Raji (cell line): ENCODE measurements around the gene CHMP5.

Experiments
- POLR2A ChIP-seq: IDR thresholded peaks from 2 replicates; pipeline ENCODE4 v1.6.1; 2011; ENCODE audit warnings: low read depth, low read length, control low read depth; ENCODE audit not compliant: insufficient read depth

Gene CHMP5

DNA sequence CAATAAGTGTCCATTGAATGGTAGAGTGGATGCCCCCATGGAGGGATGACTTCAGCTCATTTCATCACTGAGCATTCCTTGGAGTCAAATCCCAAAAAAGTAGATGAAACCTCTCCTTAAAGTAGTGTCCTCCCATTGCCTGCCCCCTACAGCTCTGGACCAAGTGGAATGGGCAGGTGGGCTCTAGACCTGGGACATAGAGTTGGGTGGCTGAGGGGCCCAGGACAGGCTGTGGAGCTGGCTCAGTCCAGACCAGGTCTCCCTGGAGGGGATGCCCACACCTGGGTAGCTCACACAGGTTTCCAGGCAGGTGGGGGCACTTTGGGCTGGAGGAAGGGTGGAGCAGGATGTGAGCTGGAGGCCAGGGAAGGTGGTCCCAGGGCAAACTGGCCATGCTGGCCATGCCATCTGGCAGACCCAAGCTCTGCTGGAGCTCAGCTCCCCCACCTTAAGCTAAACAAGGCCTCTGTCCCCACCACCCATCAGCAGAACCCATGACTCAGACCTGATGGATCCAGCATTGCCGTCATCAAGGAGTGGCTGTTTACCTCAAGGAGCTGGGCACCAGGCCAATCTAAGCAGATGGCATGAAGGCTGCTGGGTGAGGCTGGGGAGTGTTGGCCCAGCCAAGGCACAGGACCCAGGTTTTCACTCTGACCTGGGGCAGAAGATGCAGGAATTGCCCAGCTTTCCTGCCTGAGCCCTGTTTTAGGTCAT lies 31.1 kb upstream of the CHMP5 start:
- TF ChIP-seq POLR2A: no peak

DNA sequence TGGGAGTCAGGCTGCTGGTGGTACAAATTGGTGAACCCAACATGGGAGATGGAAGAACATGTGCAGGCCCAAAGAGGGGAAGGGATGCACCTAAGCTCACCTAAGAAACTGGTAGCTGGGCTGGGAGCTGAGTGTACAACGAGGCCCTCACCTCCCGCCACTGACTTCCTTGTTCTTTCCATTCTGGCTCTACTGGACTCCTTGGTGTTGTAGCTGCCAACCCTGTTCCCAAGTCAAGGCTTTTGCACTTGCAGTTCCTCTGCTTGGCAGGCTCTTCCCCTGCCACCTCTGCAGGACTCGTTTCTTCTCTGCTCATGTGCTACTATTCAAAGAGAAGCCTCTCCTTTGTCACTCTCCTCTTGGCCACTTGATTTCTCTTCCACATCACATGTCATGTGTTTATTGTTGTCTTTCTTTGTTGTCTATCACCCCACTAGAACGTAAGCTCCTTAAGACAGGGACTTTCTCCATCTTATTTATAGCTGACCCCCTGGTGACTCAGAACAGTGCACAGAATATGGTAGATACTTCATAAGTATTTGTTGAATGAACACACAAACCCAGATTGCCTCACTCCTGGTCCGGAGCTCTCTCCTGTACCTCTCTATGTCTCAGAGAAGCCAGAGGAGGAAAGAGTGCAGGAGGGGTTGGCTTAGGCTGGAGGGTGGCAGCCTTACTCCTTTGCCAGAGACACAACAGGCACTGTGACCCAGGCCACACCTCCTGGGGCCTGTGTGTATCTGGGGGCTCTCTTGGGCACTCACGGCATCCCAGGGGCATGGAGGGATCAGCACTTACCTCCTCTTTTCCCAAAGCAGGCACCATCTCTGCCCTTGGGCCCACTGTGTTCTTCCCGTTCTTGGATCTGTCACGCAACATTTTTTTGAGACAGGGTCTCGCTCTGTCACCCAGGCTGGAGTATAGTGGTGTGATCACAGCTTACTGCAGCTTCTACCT lies 30.1 kb upstream of the CHMP5 start:
- TF ChIP-seq POLR2A: no peak

DNA sequence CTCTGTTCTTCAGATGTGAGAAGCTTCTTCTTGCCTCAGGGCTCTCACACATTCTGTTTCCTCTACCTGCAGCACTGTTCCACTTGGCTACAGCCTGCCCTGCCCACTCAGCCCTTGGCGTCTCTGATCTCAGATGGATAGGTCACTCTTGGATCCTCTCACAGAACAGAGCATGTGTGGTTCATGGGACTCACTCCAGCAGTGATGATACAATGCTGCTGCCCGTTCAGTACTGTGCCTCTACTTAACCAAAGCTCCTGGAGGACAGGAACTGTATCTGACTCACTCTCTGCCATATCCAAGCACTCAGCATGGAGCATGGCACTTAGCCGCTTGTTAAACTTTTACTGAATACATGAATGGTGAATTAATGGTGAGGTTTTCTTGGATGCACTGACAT lies 28.3 kb upstream of the CHMP5 start:
- no peak for TF ChIP-seq POLR2A

DNA sequence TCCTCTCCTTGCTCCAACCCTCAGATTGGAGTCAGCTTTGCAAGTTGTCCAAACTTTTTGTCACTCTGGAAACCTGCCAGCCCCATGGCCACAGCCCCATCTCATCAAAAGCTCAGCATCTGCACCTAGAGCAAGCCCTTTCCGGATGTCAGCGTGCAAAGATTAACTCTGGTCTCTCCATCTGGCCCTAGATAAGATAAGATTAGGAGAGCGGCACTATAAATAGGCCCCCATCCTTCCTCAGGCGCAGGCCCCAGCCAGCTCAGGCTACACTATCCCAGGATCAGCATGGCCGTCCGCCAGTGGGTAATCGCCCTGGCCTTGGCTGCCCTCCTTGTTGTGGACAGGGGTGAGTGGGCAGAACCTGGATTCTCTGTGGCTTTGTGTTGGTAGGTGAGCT lies 24.9 kb upstream of the CHMP5 start, which contains the start of gene SPINK4:
SPINK4 (plus strand) TSS at position 247 of the 400 bp plus-strand sequence; CDS start at position 289, 42 bp downstream.
- no peak for TF ChIP-seq POLR2A

DNA sequence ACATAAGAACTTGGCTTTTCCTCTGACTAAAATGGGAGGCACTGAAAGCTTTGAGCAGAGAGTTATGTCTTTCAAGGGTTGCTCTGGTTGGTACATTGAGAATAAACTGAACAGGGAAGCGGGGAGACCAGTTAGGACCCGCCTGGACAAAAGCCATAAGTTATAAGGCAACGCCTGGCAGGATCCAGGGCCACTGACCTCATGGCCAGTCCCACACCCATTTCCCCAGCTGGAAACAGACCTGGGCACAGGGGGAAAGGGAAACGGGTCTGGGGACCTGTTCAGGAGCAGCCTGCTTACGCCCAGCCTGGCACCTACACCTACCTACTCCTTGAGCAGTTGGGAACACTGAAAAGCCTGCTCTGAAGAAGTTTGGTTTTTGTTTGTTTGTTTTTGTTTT lies 23.6 kb upstream of the CHMP5 start:
- no peak for TF ChIP-seq POLR2A

DNA sequence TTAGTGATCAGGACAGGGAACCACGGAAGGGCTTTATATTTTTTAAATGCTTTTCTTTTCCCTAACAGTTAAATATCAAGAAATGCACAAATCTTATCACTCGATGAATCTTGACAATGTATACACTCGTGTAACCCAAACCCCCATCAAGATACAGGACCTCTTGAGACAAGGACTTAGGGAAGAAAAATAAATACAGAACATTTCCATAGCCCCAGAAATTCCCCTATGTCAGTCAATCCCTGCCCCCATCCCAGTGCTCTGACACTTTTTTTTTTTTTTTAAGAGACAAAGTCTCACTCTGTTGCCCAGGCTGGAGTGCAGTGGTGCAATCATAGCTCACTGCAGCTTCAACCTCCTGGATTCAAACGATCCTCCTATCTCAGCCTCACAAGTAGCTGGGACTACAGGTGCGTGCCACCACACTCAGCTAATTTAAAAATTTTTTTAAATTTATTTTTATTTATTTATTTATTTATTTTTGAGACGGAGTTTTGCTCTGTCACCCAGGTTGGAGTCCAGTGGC lies 22.2 kb upstream of the CHMP5 start:
- no peak for TF ChIP-seq POLR2A

DNA sequence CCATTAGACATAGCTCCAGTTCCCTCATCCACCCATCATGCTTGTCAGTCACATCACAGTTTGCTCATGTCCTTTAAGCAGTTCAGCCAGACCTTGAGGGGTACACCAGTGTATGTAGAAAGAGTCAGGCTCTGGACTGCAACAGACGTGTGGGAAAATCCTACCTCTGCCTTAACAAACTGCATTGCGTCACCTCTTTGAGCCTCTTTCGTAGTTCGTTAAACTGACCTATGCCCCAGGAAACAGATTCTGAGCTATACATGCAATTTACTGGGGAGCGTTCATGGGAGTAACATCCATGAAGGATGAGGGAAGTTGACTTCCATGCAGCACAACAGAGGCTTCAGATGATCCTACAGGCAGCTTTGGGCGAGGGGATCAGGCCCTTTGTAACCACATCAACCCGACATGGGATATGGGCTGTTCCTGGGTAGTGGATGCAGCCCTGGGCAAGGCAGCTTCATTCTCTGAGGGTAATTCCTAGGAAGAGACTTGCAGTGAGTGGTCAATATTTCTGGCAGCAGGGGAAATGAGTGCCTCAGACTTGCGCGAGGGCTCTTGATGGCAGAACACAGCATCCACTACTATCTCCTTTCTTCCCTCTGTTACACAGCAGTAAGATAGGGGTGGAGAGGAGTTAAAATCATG lies 20.6 kb upstream of the CHMP5 start:
- no peak for TF ChIP-seq POLR2A

DNA sequence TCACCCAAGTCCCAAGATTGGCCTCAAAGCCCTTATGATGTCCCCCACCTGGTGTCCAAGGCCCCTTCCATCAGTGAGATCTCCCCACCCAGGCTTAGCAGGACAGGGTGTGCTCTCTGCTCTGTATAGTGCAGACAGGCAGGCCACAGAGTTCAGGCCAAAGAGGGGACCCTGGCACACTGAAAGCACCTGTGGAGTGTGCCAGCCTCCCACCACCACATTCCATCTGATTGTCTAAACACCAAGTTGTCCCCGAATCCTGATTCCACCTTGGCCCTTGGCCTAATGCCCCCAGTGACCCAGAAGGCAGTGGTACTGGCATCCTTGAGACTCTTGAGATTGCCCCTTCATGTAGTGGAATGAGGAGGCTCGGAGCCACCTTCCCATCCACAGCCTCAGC lies 19.5 kb upstream of the CHMP5 start:
- TF ChIP-seq POLR2A: no peak

DNA sequence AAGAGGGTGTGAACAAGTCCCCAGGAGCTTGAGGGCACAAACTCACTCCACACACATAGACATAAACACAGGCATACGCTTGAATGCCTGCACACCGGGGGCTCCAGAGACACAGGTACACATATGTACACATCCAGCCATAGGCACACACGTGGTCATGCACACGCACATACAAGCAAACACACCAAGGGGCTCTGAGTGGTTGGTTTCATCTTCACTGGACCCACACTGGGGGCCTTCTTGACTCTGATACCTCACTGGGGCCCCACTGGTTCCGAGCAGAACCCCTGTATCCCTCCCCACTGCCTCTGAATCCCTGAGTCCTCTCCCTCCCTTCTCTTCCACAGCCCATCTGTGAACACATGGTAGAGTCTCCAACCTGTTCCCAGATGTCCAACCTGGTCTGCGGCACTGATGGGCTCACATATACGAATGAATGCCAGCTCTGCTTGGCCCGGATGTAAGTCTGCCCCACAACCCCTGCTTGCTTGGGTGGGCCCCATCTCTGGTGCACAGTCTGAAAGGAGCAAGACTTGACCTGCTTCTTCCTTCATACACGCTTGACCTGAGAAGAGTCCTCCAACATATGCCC lies 18.5 kb upstream of the CHMP5 start:
- no peak for TF ChIP-seq POLR2A

DNA sequence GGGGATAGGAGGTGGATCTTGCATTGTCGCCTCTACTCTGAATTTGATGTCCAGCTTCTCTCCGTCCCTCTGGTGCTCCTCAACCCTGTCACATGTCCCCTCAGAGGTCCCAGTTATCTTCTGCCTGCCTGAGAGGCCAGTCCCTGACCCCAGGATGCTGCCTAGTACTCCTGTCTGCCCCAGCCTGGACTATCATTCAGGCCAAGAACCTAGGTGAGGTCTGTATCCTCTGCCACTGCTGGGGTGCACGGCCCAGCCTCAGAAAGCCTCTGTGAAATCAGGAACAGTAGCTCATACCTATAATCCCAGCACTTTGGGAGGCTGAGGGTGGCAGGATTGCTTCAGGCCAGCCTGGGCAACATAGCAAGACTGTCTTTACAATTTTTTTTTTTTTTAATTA lies 16.2 kb upstream of the CHMP5 start:
- TF ChIP-seq POLR2A: no peak

DNA sequence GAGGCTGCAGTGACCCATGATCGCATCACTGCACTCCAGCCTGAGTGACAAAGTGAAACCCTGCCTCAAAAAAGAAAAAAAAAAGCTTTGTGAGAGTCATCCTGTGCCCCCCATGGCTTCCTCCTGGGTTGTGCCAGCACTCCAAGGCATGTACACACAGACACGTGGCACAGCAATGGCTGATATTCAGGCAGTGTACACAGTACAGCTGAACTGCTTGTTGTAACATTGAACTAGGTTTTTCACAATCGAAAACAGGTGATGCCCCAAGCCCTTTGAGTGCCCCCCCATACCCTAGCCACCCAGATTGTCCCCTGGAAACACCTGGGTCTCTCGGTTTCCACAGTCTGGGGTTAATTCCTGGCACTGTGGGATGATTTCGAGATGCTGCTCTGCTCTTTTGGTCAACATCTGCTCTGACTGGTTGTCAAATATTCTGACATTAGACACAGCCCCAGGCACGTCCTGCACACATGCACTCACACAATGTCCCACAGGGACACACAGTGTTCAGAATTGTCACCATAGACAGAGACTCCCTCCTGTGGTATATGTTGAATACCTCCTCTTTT lies 15.7 kb upstream of the CHMP5 start:
- TF ChIP-seq POLR2A: no peak

DNA sequence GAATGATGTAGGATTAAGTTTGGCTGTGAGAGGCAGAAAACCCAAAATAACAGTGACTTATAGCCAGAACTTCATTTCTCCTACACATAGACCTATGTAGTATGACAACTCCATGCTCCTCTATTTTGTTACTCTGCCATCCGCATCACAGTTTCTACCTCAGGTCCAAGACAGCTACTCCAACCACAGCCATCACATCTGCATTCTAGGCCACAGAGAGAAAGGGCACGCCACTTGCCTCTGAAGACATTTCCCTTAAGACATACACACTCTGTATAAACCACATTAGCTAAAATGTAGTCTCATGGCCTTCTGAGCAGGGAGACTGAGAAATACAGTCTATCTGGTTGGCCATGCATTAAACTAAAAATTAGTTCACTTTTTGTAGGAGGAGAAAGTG lies 14.9 kb upstream of the CHMP5 start:
- TF ChIP-seq POLR2A: no peak

DNA sequence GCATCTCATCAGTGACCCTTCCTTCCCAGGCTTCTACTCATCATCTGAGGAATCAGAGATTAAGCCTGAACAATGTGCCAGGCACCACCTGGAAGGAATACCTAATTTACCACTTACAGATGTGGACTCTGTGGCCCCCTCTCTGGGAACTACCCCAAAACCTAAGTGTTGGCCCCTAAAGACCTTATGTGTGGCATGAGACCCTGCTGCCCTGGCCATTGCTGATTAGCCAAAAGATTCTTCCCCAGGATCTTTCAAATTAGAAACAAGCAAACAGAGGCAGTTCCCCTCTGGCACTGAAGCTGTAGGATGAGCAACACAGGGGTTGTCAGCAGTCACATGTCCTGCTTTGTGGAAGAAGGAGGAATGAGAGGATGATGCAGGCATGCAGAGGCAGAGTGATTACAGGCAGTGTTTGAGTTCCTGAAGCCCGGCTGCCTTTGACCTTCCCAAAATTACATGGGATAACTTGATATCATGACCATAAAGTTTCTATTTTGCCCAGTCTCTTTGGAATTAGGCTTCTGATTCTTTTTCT lies 14.3 kb upstream of the CHMP5 start:
- TF ChIP-seq POLR2A: no peak

DNA sequence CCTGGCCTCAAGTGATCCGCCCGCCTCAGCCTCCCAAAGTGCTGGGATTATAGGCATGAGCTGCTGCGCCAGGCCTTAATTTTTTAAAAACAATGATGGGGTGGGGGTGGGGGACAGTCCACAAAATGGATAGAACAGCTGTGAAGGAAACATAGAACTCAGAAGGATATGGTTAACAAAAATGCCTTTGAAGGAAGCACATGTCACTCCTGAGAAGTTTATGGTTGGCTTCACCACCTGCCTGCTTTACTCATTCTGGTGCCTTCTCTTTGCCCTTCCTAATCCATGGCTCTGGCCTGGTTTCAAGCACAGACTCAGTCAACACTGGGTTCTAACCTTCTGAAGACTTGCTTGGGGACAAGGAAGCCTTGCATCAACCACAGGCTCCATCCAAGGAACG lies 10.6 kb upstream of the CHMP5 start:
- no peak for TF ChIP-seq POLR2A
